Fibroblast of the aortic adventitia (primary cell): Measurements from ENCODE around the gene CAPRIN1. TPM values are rescaled to one million over a fixed set of nuclear protein-coding genes. Genes with fewer than 3 reads are reported as not detected.

Experiments
- DNase-seq: peaks from one replicate; pipeline ENCODE4 v3.0.0-alpha.2; 2010; ENCODE audit warnings: low read depth
- H3K4me3 ChIP-seq: 2 replicates; pipeline ENCODE4 v1.5.1; 2011; ENCODE audit warnings: low read depth, mild to moderate bottlenecking, control low read depth, low read length, moderate library complexity
- total RNA-seq: library from RNA; depleted of rRNA; stranded (reverse); fragments of >200 nt; gene quantifications from 2 replicates; pipeline ENCODE4 v1.2.3, GENCODE V29; 2012; ENCODE audit warnings: low replicate concordance
- TF ChIP-seq, protein P1 (sequence below): IDR thresholded peaks from 2 replicates; pipeline ENCODE4 v1.5.1; 2011; ENCODE audit warnings: mild to moderate bottlenecking, low read length, control low read depth, inconsistent platforms; ENCODE audit not compliant: insufficient read depth

CAPRIN1 gene
- total RNA-seq, 1 donor, result 295 TPM

DNA sequence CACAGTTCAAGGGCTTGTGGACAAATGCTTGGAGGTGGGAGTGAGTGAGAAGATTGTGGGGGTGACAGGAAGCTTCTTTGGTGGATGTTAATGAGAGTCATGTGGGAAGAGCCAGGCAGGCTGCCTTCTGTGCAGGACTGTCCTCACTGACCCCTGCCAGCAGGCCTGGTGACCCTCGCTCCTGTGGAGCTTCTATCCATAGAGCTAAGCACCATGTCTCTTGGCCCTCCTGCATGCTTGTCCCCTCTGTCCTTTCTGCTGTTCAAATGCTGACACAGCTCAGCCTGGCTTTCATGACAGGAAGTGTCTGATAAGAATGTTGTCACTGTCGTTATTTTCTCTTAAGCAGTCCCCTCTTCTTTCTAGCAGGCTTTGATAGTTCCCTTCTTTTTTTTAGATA lies 91.5 kb downstream of the CAPRIN1 start:
- no peak for DNase-seq
- no peak overlapping the region for H3K4me3 ChIP-seq
- TF ChIP-seq, protein P1, sequence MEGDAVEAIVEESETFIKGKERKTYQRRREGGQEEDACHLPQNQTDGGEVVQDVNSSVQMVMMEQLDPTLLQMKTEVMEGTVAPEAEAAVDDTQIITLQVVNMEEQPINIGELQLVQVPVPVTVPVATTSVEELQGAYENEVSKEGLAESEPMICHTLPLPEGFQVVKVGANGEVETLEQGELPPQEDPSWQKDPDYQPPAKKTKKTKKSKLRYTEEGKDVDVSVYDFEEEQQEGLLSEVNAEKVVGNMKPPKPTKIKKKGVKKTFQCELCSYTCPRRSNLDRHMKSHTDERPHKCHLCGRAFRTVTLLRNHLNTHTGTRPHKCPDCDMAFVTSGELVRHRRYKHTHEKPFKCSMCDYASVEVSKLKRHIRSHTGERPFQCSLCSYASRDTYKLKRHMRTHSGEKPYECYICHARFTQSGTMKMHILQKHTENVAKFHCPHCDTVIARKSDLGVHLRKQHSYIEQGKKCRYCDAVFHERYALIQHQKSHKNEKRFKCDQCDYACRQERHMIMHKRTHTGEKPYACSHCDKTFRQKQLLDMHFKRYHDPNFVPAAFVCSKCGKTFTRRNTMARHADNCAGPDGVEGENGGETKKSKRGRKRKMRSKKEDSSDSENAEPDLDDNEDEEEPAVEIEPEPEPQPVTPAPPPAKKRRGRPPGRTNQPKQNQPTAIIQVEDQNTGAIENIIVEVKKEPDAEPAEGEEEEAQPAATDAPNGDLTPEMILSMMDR, result no peak

DNA sequence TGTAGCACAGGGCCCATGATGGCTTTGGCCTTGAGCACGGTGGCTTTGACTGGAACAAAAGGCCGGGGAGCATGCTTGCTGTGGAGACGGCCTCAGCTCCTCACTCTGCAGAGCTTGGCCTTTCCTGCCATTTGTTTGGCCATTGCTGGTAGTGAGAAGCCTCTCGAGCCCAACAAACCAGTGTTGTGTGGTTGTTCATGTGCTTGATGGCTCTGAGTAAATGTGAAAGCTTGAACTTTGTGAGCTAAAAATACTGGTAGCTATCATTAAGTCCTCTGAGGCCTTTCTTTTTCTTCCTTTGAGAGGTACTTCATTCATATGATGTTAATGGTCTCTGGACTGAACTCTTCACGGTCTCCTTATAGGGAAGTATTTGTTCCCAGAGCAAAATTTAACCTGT lies 93.5 kb downstream of the CAPRIN1 start:
- H3K4me3 ChIP-seq, result no peak overlapping the region
- no peak for DNase-seq
- TF ChIP-seq, protein P1, result no peak

DNA sequence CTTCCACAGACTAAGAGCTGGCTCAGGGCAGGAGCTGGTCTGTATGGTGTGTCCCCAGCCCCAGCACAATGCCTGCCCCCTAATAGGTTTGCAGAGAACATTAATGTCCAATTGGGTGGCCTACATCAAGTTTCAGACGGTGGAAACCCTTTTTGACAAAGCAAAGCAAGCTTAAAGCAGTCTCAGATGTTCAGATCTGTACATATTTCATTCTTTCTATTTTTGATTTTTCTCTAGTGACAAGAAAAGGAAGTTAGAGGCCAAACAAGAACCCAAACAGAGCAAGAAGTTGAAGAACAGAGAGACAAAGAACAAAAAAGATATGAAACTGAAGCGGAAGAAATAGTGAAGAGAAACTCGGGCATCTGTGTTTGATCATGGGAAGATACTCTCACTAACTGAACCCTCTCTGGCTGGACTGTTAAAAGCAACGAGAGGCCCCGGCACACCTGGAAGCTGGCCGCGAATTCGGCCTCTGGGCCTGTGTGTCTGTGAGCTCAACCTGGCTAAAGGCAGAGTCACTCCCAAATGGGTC lies 94.4 kb downstream of the CAPRIN1 start:
- DNase-seq, result no peak
- TF ChIP-seq, protein P1, result no peak
- H3K4me3 ChIP-seq, result no peak overlapping the region

DNA sequence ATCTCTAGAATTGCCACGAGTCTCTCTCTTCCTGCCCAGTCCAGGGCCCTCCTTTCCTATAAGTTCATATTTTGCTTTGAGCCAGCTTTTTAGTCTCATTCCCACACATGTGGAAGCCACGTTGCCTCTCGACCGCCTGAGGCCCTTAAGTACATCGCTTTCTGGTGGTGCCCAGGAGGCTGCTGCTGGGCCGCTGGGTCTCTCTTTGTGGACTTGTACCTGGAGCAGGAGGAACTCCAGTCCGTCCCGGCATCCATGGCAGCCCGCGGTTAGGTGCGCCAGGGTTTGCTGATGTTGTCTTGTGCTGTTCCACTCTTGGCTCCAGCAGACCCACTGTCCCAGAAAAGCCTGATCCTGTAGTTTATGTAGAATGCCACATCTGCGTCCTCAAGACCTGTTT lies 94.9 kb downstream of the CAPRIN1 start:
- H3K4me3 ChIP-seq, result no peak overlapping the region
- TF ChIP-seq, protein P1, result no peak
- no peak for DNase-seq

DNA sequence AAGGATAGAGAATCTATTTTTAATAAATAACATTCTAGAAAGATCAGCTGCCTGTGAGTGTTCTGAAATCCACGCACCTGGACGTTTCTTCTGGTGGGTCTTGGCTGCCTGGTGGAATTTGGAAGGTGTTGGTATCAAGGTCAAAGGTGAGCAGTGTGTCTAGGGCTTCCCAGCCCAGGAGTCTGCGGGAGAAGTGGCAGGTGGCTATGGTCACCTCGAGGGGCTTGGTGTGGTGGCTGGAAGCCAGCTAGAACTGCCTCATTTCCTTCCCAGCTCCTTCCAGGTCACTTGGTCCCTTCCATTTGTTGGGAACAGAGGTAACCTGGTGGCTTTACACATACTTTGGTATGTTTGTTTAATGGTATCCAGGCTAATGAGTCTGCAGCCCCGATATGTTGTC lies 95.3 kb downstream of the CAPRIN1 start:
- TF ChIP-seq, protein P1, result no peak
- no peak for DNase-seq
- no peak overlapping the region for H3K4me3 ChIP-seq

DNA sequence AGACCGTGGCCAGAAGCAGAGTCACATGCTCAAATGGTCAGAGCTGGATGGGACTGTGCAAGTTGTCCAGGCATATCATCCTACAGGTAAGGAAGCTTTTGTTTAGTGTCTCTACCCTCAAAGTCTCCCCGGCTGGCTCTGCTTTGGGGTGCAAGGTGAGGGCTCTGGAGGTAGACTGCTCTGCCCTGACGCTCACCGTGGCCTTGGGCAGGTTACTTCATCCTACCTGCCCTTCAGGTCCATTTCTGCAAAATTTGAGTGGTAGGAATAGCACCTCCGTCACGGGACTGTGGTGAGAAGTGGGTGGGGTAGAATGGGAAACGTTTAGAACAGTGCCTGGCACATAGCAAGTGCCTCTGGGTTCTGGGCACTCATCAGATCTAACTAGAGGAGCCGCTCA lies 96.0 kb downstream of the CAPRIN1 start:
- TF ChIP-seq, protein P1, result no peak
- H3K4me3 ChIP-seq, result no peak overlapping the region
- no peak for DNase-seq

DNA sequence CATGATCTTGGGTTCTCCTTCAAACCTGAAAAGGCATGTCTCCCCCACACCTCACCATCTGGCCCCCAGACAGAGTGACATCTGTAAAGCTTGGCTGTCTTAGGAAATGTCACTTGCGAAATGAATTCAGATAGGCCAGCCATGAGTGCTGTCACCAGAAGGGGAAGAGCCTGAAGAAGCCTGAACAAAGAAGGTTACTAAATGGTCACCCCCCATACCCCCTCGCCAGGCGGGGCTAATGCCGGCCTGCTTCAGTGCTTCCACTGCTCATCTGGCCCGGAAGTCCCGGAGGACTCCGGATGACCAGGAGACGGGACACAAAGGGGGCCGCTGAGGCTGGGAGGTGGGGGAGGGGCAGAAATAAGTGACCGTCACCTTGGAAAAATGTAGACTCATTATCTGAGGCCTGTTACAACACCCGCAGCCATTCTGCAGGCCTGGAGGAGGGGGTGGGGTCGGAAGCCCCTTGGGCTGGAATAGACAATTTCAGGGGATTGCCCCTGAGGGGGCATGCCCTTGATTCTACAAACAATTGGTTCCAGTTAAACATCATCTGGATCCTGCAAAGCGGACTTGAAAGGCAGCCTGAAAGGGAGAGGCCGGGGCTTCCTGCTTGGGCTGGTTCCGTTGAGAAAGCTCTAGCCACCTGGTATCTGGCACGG lies 97.1 kb downstream of the CAPRIN1 start:
- DNase-seq, result no peak
- no peak overlapping the region for H3K4me3 ChIP-seq
- TF ChIP-seq, protein P1, result no peak
